ENCODE data around the gene MLC1.

DNA sequence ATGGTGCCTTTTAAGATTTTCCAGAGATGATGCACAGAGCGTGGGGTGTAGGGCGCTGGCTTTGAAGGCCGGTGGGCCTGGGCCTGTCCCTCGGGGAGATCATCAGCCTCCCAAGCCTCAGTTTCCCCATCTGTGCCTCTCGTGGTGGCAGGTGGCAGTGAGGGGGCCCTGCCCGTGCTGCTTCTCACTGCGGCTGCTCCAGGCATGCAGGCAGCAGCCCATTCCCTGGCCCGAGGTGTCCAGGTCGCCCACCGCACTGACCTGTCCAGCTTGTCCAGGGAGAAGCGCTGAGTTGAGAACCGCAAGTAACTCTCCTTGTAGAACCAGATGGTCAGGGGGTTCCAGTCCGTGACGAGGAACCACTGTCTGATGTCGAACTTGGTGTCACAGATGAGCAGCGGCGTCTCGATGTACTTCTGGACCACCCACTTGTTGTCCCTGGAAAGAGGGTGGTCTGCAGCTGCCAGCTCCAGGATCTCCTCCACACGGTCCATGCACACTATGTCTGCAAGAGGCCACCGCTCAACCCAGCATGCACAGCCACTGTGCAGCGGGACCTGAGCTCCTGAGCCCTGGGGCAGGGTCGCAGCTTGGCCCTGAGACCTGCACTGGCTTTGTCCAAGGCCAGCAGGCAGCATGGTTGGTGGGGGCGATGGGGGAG is 52.2 kb downstream of the MLC1 start:
- TF ChIP-seq, protein P1, sequence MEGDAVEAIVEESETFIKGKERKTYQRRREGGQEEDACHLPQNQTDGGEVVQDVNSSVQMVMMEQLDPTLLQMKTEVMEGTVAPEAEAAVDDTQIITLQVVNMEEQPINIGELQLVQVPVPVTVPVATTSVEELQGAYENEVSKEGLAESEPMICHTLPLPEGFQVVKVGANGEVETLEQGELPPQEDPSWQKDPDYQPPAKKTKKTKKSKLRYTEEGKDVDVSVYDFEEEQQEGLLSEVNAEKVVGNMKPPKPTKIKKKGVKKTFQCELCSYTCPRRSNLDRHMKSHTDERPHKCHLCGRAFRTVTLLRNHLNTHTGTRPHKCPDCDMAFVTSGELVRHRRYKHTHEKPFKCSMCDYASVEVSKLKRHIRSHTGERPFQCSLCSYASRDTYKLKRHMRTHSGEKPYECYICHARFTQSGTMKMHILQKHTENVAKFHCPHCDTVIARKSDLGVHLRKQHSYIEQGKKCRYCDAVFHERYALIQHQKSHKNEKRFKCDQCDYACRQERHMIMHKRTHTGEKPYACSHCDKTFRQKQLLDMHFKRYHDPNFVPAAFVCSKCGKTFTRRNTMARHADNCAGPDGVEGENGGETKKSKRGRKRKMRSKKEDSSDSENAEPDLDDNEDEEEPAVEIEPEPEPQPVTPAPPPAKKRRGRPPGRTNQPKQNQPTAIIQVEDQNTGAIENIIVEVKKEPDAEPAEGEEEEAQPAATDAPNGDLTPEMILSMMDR (conservative IDR thresholded peaks at IDR 0.05; ENCODE audit: low read depth, low read length) = no peak
- TF ChIP-seq MAFK (IDR thresholded peaks at IDR 0.05; ENCODE audit: low read depth, low read length) = no peak
- TF ChIP-seq MXI1 (IDR thresholded peaks at IDR 0.05; ENCODE audit: borderline replicate concordance, low read depth, low read length) = no peak
- TF ChIP-seq, protein P2, sequence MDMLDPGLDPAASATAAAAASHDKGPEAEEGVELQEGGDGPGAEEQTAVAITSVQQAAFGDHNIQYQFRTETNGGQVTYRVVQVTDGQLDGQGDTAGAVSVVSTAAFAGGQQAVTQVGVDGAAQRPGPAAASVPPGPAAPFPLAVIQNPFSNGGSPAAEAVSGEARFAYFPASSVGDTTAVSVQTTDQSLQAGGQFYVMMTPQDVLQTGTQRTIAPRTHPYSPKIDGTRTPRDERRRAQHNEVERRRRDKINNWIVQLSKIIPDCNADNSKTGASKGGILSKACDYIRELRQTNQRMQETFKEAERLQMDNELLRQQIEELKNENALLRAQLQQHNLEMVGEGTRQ (IDR thresholded peaks at IDR 0.05; ENCODE audit: low read depth, low read length) = no peak
- no peak for TF ChIP-seq RAD21 (IDR thresholded peaks at IDR 0.05; ENCODE audit: low read length)
- no peak for TF ChIP-seq CEBPB (IDR thresholded peaks at IDR 0.05; ENCODE audit: low read depth, low read length)
- TF ChIP-seq POLR2A (IDR thresholded peaks at IDR 0.05; ENCODE audit: low read depth, low read length) = no peak
- TF ChIP-seq CHD1 (IDR thresholded peaks at IDR 0.05; ENCODE audit: low read depth, low read length) = no peak
